Bronchial epithelial cell (primary cell): Measurements from ENCODE around the gene TIMM50. TPM values are rescaled to one million over a fixed set of nuclear protein-coding genes. Genes with fewer than 3 reads are reported as not detected.

ENCODE experiments used
- DNase-seq: peaks from one replicate; pipeline ENCODE4 v3.0.0-alpha.2; 2010; ENCODE audit warnings: low read depth
- FAIRE-seq: peaks from 2 replicates; lab custom pipeline; 2011; peaks lifted over from hg19 to GRCh38; lab: Jason Lieb, UNC
- H3K27me3 ChIP-seq: 2 replicates; pipeline ENCODE4 v1.5.1; 2011; ENCODE audit warnings: low read length; ENCODE audit not compliant: control insufficient read depth, insufficient read depth
- H3K36me3 ChIP-seq: 2 replicates; pipeline ENCODE4 v1.5.1; 2011; ENCODE audit warnings: low read length; ENCODE audit not compliant: control insufficient read depth, insufficient read depth
- H3K4me3 ChIP-seq: 2 replicates; pipeline ENCODE4 v1.5.1; 2011; ENCODE audit warnings: mild to moderate bottlenecking, low read depth, low read length, control low read depth
- CTCF ChIP-seq: IDR thresholded peaks from 2 replicates; pipeline ENCODE4 v1.5.1; 2011; ENCODE audit warnings: mild to moderate bottlenecking, moderate library complexity, low read length, control low read depth, inconsistent platforms; ENCODE audit not compliant: insufficient read depth, severe bottlenecking
- total RNA-seq: library from RNA; depleted of rRNA; stranded (reverse); fragments of >200 nt; gene quantifications from 2 replicates; pipeline ENCODE4 v1.2.1, GENCODE V29; 2014

TIMM50 gene
- total RNA-seq, 1 donor from 2014 or later: 84.2 TPM

- Histone ChIP-seq H3K4me3 (peak overlapping the region; percentile 40), H3K36me3 (no peaks in the 10 kb centered on the region), H3K27me3 (no peaks in the 10 kb centered on the region)
- DNase-seq: no peak
- FAIRE-seq: no peak
- TF ChIP-seq CTCF: no peak
Observed at GRCh38 chr19:39507715-39508364, 27.2 kb downstream of the TIMM50 start.

GRCh38 chr19:39508629-39509028 is 28.0 kb downstream of the TIMM50 start:
- no peak for FAIRE-seq

GRCh38 chr19:39509233-39509632 is 28.6 kb downstream of the TIMM50 start:
- FAIRE-seq: no peak
- peaks cover 3% of the 10 kb centered on the region for H3K27me3 ChIP-seq
- H3K36me3 ChIP-seq: no peaks in the 10 kb centered on the region
- no peak for TF ChIP-seq CTCF
- no peak for DNase-seq
- H3K4me3 ChIP-seq: no peak overlapping the region

More at GRCh38 chr19:39508629-39509028, 28.0 kb downstream of the TIMM50 start:
- Histone ChIP-seq H3K27me3 (no peaks in the 10 kb centered on the region), H3K4me3 (no peak overlapping the region), H3K36me3 (no peaks in the 10 kb centered on the region)
- no peak for DNase-seq
- TF ChIP-seq CTCF: no peak

- H3K36me3 ChIP-seq: no peaks in the 10 kb centered on the region
- DNase-seq (no peak), FAIRE-seq (no peak)
- TF ChIP-seq CTCF: no peak
- peaks cover 22% of the 10 kb centered on the region for H3K27me3 ChIP-seq
- no peak overlapping the region for H3K4me3 ChIP-seq
Observed at GRCh38 chr19:39512988-39513387, 32.4 kb downstream of the TIMM50 start.

- peaks cover 26% of the 10 kb centered on the region for H3K27me3 ChIP-seq
Observed at GRCh38 chr19:39514840-39515550, 34.4 kb downstream of the TIMM50 start, which contains the start of gene SELENOV. Gene SELENOV (plus strand): TSS chr19:39515139. CDS start chr19:39515213, 74 bp downstream.

More at GRCh38 chr19:39514840-39515550, 34.4 kb downstream of the TIMM50 start, which contains the start of gene SELENOV:
- no peak within 1 kb of the TSS for H3K4me3 ChIP-seq
- no peak for DNase-seq
- no peak for TF ChIP-seq CTCF
- no peaks in the 10 kb centered on the region for H3K36me3 ChIP-seq
- FAIRE-seq: no peak
